Loucy (cell line): ENCODE measurements around the gene STK32C.

Experiments used
- H2AFZ ChIP-seq: fragments of 200-600 bp; sonication (generic); 2 replicates; pipeline ENCODE4 v1.6.0; 2016; ENCODE audit warnings: antibody characterized with exemption, mild to moderate bottlenecking, low read length, moderate library complexity
- H3F3A ChIP-seq: fragments of 200-600 bp; 2 replicates; pipeline ENCODE4 v1.6.0; 2016; ENCODE audit warnings: antibody characterized with exemption, low read depth, mild to moderate bottlenecking
- H3K27me3 ChIP-seq: fragments of 200-600 bp; sonication (generic); 2 replicates; pipeline ENCODE4 v1.6.1; 2014; ENCODE audit warnings: low read length, mild to moderate bottlenecking; ENCODE audit not compliant: insufficient read depth, poor library complexity, severe bottlenecking
- H3K36me3 ChIP-seq: fragments of 200-600 bp; sonication (generic); 2 replicates; pipeline ENCODE4 v1.6.1; 2016; ENCODE audit warnings: low read length; ENCODE audit not compliant: insufficient read depth
- H3K4me1 ChIP-seq: fragments of 200-600 bp; sonication (generic); 2 replicates; pipeline ENCODE4 v1.5.1; 2014; ENCODE audit warnings: low read length, mild to moderate bottlenecking; ENCODE audit not compliant: insufficient read depth, poor library complexity, severe bottlenecking
- H3K4me2 ChIP-seq: fragments of 200-600 bp; sonication (generic); 2 replicates; pipeline ENCODE4 v1.6.0; 2014; ENCODE audit warnings: antibody characterized with exemption, low read length, low read depth, mild to moderate bottlenecking; ENCODE audit not compliant: poor library complexity, severe bottlenecking
- H3K4me3 ChIP-seq: fragments of 200-600 bp; sonication (generic); 2 replicates; pipeline ENCODE4 v1.5.1; 2014; ENCODE audit warnings: low read length, mild to moderate bottlenecking, mixed read lengths; ENCODE audit not compliant: poor library complexity, severe bottlenecking
- H3K79me2 ChIP-seq: fragments of 200-600 bp; sonication (generic); 2 replicates; pipeline ENCODE4 v1.6.1; 2014; ENCODE audit warnings: low read length; ENCODE audit not compliant: insufficient read depth
- H3K9ac ChIP-seq: fragments of 200-600 bp; sonication (generic); 2 replicates; pipeline ENCODE4 v1.6.0; 2014; ENCODE audit warnings: mild to moderate bottlenecking, low read depth, low read length, moderate library complexity; ENCODE audit not compliant: poor library complexity, severe bottlenecking
- H3K9me2 ChIP-seq: fragments of 200-600 bp; sonication (generic); replicated peaks from 2 replicates; pipeline ENCODE4 v1.6.1; 2016; ENCODE audit warnings: low read depth, low read length, mixed read lengths
- H3K9me3 ChIP-seq: fragments of 200-600 bp; sonication (generic); 2 replicates; pipeline ENCODE4 v1.6.1; 2014; ENCODE audit warnings: mild to moderate bottlenecking, antibody characterized with exemption, low read length, low read depth; ENCODE audit not compliant: insufficient read depth
- H4K20me1 ChIP-seq: fragments of 200-600 bp; sonication (generic); 2 replicates; pipeline ENCODE4 v1.6.0; 2014; ENCODE audit warnings: antibody characterized with exemption, low read length, mild to moderate bottlenecking; ENCODE audit not compliant: insufficient read depth, poor library complexity, severe bottlenecking
- CTCF ChIP-seq: fragments of 200-600 bp; sonication (generic); conservative IDR thresholded peaks from 2 replicates; pipeline ENCODE4 v1.5.1; 2014; ENCODE audit warnings: mild to moderate bottlenecking, antibody characterized with exemption, low read length
- EZH2phosphoT487 ChIP-seq: fragments of 200-600 bp; IDR thresholded peaks from 2 replicates; pipeline ENCODE4 v1.6.1; 2018; ENCODE audit warnings: antibody characterized with exemption, mild to moderate bottlenecking, moderate library complexity, borderline replicate concordance

The STK32C gene

GRCh38 chr10:132256866-132257265 lies 50.9 kb downstream of the STK32C start:
- TF ChIP-seq EZH2phosphoT487 (no peak), CTCF (no peak)
- no peaks in the 10 kb centered on the region for H3K36me3 ChIP-seq
- no peaks in the 10 kb centered on the region for H3F3A ChIP-seq
- H4K20me1 ChIP-seq, result no peaks in the 10 kb centered on the region
- no peak overlapping the region for H3K9ac ChIP-seq
- peaks cover 8% of the 10 kb centered on the region for H3K4me1 ChIP-seq
- H3K9me3 ChIP-seq, result no peaks in the 10 kb centered on the region
- H3K79me2 ChIP-seq, result no peaks in the 10 kb centered on the region
- no peak overlapping the region for H3K4me3 ChIP-seq
- H3K4me2 ChIP-seq, result no peak overlapping the region
- no peaks in the 10 kb centered on the region for H3K9me2 ChIP-seq
- no peaks in the 10 kb centered on the region for H3K27me3 ChIP-seq
- no peak overlapping the region for H2AFZ ChIP-seq

- Histone ChIP-seq H3K4me3 (no peak overlapping the region), H3K9me2 (no peaks in the 10 kb centered on the region), H3K4me2 (peak overlapping the region; percentile 24), H3K27me3 (no peaks in the 10 kb centered on the region), H3K79me2 (no peaks in the 10 kb centered on the region), H3F3A (no peaks in the 10 kb centered on the region), H3K9me3 (no peaks in the 10 kb centered on the region), H3K36me3 (no peaks in the 10 kb centered on the region), H4K20me1 (no peaks in the 10 kb centered on the region), H2AFZ (no peak overlapping the region), H3K9ac (no peak overlapping the region), H3K4me1 (peaks cover 8% of the 10 kb centered on the region)
- TF ChIP-seq CTCF (no peak), EZH2phosphoT487 (no peak)
Observed at GRCh38 chr10:132255489-132256344, 52.0 kb downstream of the STK32C start.

GRCh38 chr10:132254841-132255240 lies 52.9 kb downstream of the STK32C start:
- Histone ChIP-seq H3K4me3 (no peak overlapping the region), H3K9me3 (no peaks in the 10 kb centered on the region), H3K79me2 (no peaks in the 10 kb centered on the region), H3K27me3 (no peaks in the 10 kb centered on the region), H3K36me3 (no peaks in the 10 kb centered on the region), H3K4me2 (no peak overlapping the region), H3K9ac (no peak overlapping the region), H2AFZ (no peak overlapping the region), H3K9me2 (no peaks in the 10 kb centered on the region), H3F3A (no peaks in the 10 kb centered on the region), H3K4me1 (peaks cover 8% of the 10 kb centered on the region), H4K20me1 (no peaks in the 10 kb centered on the region)
- TF ChIP-seq CTCF (no peak), EZH2phosphoT487 (no peak)
